Transverse colon (tissue), 4 donors: ENCODE results near the gene FHAD1. TPM values are rescaled to one million over a fixed set of nuclear protein-coding genes. Genes with fewer than 3 reads are reported as not detected.
A peak's percentile ranks its signal among the peaks of the same experiment; 100 is the strongest.

ENCODE experiments used
- DNase-seq: peaks from one replicate; pipeline ENCODE4 v3.0.0-alpha.2; 2019
- H3K27ac ChIP-seq, 4 donors: fragments of 200-600 bp; sonication (generic); 2 replicates each; pipeline ENCODE4 v1.5.1; 2016 to 2018; ENCODE audit warnings: inconsistent platforms in 4 of 4
- H3K27me3 ChIP-seq: fragments of 200-600 bp; sonication (generic); 2 replicates; pipeline ENCODE4 v1.5.1; 2017; ENCODE audit warnings: inconsistent platforms
- H3K36me3 ChIP-seq, 4 donors: fragments of 200-600 bp; sonication (generic); 2 replicates each; pipeline ENCODE4 v1.5.1; 2017 to 2019; ENCODE audit warnings: inconsistent platforms in 4 of 4
- H3K4me1 ChIP-seq, 4 donors: fragments of 200-600 bp; sonication (generic); 2 replicates each; pipeline ENCODE4 v1.5.1; 2017 to 2020; ENCODE audit warnings: inconsistent platforms in 4 of 4
- H3K4me3 ChIP-seq, 4 donors: fragments of 200-600 bp; sonication (generic); 1 replicate in 1 of 4; 2 replicates in 3 of 4; pipeline versions ENCODE4 v1.5.1 to v1.6.1; 2017 to 2019; ENCODE audit warnings: inconsistent platforms in 4 of 4
- H3K9me3 ChIP-seq, 2 donors: fragments of 200-600 bp; sonication (generic); 2 replicates each; pipeline ENCODE4 v1.5.1; 2017 to 2019; ENCODE audit warnings: inconsistent platforms in 2 of 2
- EP300 ChIP-seq: sonication (generic); formaldehyde crosslinking; IDR thresholded peaks from one replicate; pipeline ENCODE4 v1.6.1; 2017; ENCODE audit warnings: antibody characterized with exemption, low read depth
- POLR2A ChIP-seq: fragments of 450-650 bp; IDR thresholded peaks from one replicate; pipeline ENCODE4 v1.6.1; 2016; ENCODE audit warnings: antibody characterized with exemption, mild to moderate bottlenecking, moderate library complexity
- POLR2AphosphoS5 ChIP-seq, 3 donors: sonication (generic); formaldehyde crosslinking; IDR thresholded peaks; one replicate each; pipeline ENCODE4 v1.6.1; 2016; ENCODE audit warnings: antibody characterized with exemption in 3 of 3
- WGBS, 2 donors: methylation state at CpG; one replicate each; pipeline ENCODE4 v1.1.5; 2018; ENCODE audit warnings: low coverage in 1 of 2; 5-methylcytosine and 5-hydroxymethylcytosine counted together
- in situ Hi-C, 4 donors: fragments of 200-750 bp; cut with MboI; loops; one replicate each; pipeline versions ENCODE4 v1.15.0 to v1.15.1; 2017; ENCODE audit warnings: low sequenced_read_pairs in 3 of 4, low pct_ligation_motif_present in 1 of 4, low pct_unique_long_range_greater_than_20kb in 1 of 4
- intact Hi-C: fragments of 100-400 bp; cut with DNase I; formaldehyde crosslinking; loops from one replicate; pipeline ENCODE4 v1.15.1; 2023; ENCODE audit warnings: low total_unique reads
- total RNA-seq, 4 donors: library from RNA; depleted of rRNA; stranded (reverse); fragments of >200 nt; gene quantifications; one replicate each; pipeline ENCODE4 v1.1.0, GENCODE V29; 2016
- TF ChIP-seq, protein P1 (sequence below), 5 experiments: fragments of 200-600 bp in 3 of 5; fragments of 450-650 bp in 2 of 5; sonication (generic) in 3 of 5; IDR thresholded peaks; 1 replicate in 2 of 5; 2 replicates in 3 of 5; pipeline ENCODE4 v1.5.1; 2016 to 2017; ENCODE audit warnings: antibody characterized with exemption in 5 of 5, inconsistent platforms in 3 of 5, mild to moderate bottlenecking in 2 of 5, moderate library complexity in 1 of 5

FHAD1 gene
- total RNA-seq, 4 donors from 2014 or later = 0.75 to 0.82 TPM; not detected in 2

GRCh38 chr1:15238789-15239188 lies 8.2 kb upstream of the FHAD1 start:
- H3K27ac ChIP-seq = no peak overlapping the region
- DNase-seq = no peak
- no peaks in the 10 kb centered on the region for H3K27me3 ChIP-seq
- no peaks in the 10 kb centered on the region for H3K36me3 ChIP-seq
- in situ Hi-C loops (no loop called here), intact Hi-C loops (no loop called here)
- H3K4me3 ChIP-seq = no peak overlapping the region
- TF ChIP-seq EP300 (no peak), POLR2A (no peak), POLR2AphosphoS5 (IDR thresholded peaks at IDR 0.05) (no peak)
- TF ChIP-seq, protein P1, sequence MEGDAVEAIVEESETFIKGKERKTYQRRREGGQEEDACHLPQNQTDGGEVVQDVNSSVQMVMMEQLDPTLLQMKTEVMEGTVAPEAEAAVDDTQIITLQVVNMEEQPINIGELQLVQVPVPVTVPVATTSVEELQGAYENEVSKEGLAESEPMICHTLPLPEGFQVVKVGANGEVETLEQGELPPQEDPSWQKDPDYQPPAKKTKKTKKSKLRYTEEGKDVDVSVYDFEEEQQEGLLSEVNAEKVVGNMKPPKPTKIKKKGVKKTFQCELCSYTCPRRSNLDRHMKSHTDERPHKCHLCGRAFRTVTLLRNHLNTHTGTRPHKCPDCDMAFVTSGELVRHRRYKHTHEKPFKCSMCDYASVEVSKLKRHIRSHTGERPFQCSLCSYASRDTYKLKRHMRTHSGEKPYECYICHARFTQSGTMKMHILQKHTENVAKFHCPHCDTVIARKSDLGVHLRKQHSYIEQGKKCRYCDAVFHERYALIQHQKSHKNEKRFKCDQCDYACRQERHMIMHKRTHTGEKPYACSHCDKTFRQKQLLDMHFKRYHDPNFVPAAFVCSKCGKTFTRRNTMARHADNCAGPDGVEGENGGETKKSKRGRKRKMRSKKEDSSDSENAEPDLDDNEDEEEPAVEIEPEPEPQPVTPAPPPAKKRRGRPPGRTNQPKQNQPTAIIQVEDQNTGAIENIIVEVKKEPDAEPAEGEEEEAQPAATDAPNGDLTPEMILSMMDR (IDR thresholded peaks at IDR 0.05) = no peak
- peaks cover 0 to 10% (median 5%) of the 10 kb centered on the region in 4 donors for H3K4me1 ChIP-seq
- H3K9me3 ChIP-seq = no peaks in the 10 kb centered on the region
- 71 to 84% methylated on average over 1 of the region's 1 CpG for whole genome bisulfite sequencing, 2 donors

GRCh38 chr1:15242766-15243165 lies 4.3 kb upstream of the FHAD1 start:
- Histone ChIP-seq H3K27me3 (no peaks in the 10 kb centered on the region), H3K4me3 (no peak overlapping the region), H3K27ac (peak overlapping the region in 3 of 4 donors; percentile 59 to 67 (median 59)), H3K4me1 (peaks cover 6 to 41% (median 9%) of the 10 kb centered on the region in 4 donors), H3K36me3 (no peaks in the 10 kb centered on the region), H3K9me3 (no peaks in the 10 kb centered on the region)
- intact Hi-C loops = no loop called here
- WGBS, 2 donors = 80 to 85% methylated on average over 4 to 7 of the region's 7 CpGs
- TF ChIP-seq POLR2AphosphoS5 (IDR thresholded peaks at IDR 0.05) (no peak), EP300 (no peak), POLR2A (no peak)
- TF ChIP-seq, protein P1 (IDR thresholded peaks at IDR 0.05) = no peak
- in situ Hi-C loops = no loop called here
- no peak for DNase-seq

DNA sequence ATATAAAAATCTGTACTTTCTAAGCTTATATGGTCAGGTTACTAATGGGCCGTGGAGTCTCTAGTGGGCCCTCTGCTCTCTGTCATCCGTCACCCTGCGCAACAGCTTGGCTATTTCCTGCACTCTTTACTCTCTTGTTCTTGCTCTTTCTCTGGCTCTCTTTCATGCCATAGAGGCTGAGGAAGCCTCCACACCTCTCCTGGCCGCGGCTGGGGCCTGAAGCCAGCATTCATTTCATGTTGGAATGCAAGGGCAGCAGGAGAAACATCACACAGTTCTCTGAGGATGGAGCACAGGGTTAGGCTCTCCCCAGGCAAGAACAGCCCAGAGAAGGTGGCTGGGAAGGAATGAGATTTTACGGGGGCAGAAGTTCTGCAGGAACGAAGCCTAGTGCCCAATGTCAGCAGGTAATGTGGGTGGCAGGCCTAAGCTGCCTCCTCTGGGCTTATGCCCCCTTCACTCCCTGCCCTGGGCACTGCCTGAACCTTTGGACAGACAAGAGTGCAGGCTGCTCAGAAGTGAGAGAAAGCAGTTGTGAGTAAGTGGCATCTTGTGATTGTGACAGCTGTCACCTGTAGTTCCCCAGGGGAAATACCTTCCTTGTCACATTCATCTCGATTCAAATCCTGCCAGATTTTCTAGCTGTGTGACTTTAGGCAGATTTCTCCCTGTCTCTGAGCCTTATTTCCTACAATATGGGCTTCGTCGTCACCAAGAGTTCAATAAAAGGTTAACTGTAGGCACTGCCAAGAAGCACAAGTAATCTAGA lies 3.6 kb upstream of the FHAD1 start:
- Histone ChIP-seq H3K4me3 (no peak overlapping the region), H3K36me3 (no peaks in the 10 kb centered on the region), H3K27me3 (no peaks in the 10 kb centered on the region), H3K27ac (peak overlapping the region; percentile 8 to 67 (median 59)), H3K9me3 (no peaks in the 10 kb centered on the region), H3K4me1 (peaks cover 6 to 42% (median 9%) of the 10 kb centered on the region in 4 donors)
- 65 to 71% methylated on average over 8 to 10 of the region's 10 CpGs for WGBS, 2 donors
- in situ Hi-C loops (no loop called here), intact Hi-C loops (no loop called here)
- TF ChIP-seq POLR2AphosphoS5 (IDR thresholded peaks at IDR 0.05) (peak in 1 of 3 donors; percentile 33), EP300 (no peak)
- DNase-seq = no peak

GRCh38 chr1:15244813-15245212 lies 2.2 kb upstream of the FHAD1 start:
- Histone ChIP-seq H3K27me3 (no peaks in the 10 kb centered on the region), H3K9me3 (no peaks in the 10 kb centered on the region), H3K27ac (peak overlapping the region; percentile 51 to 68 (median 63)), H3K4me1 (peaks cover 6 to 49% (median 9%) of the 10 kb centered on the region in 4 donors), H3K4me3 (no peak overlapping the region), H3K36me3 (no peaks in the 10 kb centered on the region)
- TF ChIP-seq EP300 (no peak), POLR2AphosphoS5 (IDR thresholded peaks at IDR 0.05) (no peak), POLR2A (no peak)
- TF ChIP-seq, protein P1 (IDR thresholded peaks at IDR 0.05) = no peak
- intact Hi-C loops (no loop called here), in situ Hi-C loops (no loop called here)
- 67 to 91% methylated on average over 3 to 5 of the region's 5 CpGs for WGBS, 2 donors
- DNase-seq = no peak
